ENCODE measurements around the gene GASK1A.
A peak's percentile ranks its signal among the peaks of the same experiment; 100 is the strongest.

Gene GASK1A

GRCh38 chr3:43073116-43073835, 94.2 kb downstream of the GASK1A start:
- no peak for DNase-seq (ENCODE audit: low read depth)
- TF ChIP-seq, protein P1, sequence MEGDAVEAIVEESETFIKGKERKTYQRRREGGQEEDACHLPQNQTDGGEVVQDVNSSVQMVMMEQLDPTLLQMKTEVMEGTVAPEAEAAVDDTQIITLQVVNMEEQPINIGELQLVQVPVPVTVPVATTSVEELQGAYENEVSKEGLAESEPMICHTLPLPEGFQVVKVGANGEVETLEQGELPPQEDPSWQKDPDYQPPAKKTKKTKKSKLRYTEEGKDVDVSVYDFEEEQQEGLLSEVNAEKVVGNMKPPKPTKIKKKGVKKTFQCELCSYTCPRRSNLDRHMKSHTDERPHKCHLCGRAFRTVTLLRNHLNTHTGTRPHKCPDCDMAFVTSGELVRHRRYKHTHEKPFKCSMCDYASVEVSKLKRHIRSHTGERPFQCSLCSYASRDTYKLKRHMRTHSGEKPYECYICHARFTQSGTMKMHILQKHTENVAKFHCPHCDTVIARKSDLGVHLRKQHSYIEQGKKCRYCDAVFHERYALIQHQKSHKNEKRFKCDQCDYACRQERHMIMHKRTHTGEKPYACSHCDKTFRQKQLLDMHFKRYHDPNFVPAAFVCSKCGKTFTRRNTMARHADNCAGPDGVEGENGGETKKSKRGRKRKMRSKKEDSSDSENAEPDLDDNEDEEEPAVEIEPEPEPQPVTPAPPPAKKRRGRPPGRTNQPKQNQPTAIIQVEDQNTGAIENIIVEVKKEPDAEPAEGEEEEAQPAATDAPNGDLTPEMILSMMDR (IDR thresholded peaks at IDR 0.05; ENCODE audit: low read length, missing control alignments), result no peak
- H3K4me3 ChIP-seq (replicated peaks; ENCODE audit: low read depth, low read length), result no peak overlapping the region

DNA sequence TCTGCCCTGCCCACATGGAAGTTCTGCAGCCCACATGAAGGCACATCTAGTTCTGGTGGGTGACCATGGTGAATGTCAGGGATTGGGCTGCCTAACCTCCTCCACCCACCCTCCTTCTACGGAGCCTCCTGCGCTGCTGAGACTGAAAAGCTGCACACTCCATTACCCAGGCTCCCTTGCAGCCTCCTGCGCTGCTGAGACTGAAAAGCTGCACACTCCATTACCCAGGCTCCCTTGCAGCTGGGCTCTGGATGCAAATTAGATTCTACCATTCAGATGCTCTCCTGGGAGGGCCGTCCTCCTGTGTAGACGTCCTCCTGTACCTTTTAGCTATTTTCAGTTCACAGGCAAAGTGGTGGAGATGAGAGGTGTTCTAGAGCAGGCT, 94.7 kb downstream of the GASK1A start:
- TF ChIP-seq, protein P1 (IDR thresholded peaks at IDR 0.05; ENCODE audit: low read length, missing control alignments), result no peak

GRCh38 chr3:43074482-43074881, 95.4 kb downstream of the GASK1A start:
- TF ChIP-seq, protein P1 (IDR thresholded peaks at IDR 0.05; ENCODE audit: low read length, missing control alignments), result no peak
- no peak overlapping the region for H3K4me3 ChIP-seq (replicated peaks; ENCODE audit: low read depth, low read length)
- DNase-seq (ENCODE audit: low read depth), result no peak

More for the DNA sequence above, 94.7 kb downstream of the GASK1A start:
- DNase-seq (ENCODE audit: low read depth), result no peak
- H3K4me3 ChIP-seq (replicated peaks; ENCODE audit: low read depth, low read length), result no peak overlapping the region

- TF ChIP-seq, protein P1 (IDR thresholded peaks at IDR 0.05; ENCODE audit: low read length, missing control alignments), result no peak
- no peak for DNase-seq (ENCODE audit: low read depth)
- H3K4me3 ChIP-seq (replicated peaks; ENCODE audit: low read depth, low read length), result no peak overlapping the region
These were observed 96.0 kb downstream of the GASK1A start for GRCh38 chr3:43074901-43075689.

- H3K4me3 ChIP-seq (replicated peaks; ENCODE audit: low read depth, low read length), result no peak overlapping the region
- no peak for DNase-seq (ENCODE audit: low read depth)
- TF ChIP-seq, protein P1 (IDR thresholded peaks at IDR 0.05; ENCODE audit: low read length, missing control alignments), result no peak
These were observed 97.0 kb downstream of the GASK1A start for GRCh38 chr3:43075904-43076661.

DNA sequence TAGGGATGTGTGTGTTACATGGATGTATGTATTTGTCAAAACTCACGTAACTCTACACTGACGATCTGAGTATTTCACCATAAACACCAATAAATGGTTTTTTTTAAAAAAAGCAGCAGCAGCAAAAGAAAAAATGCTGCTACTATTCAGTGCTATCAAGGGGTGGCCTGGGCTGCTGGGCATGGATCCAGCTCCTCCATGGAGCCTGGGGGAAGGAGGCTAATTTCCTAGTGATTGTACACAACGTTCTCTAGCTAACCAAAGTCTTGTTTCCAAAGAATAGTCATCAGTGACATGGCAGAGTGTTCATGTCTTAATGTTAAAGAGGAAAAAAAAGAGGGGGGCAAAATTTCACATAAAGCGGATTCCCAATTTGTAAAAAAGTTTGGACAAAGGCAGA, 97.7 kb downstream of the GASK1A start:
- DNase-seq (ENCODE audit: low read depth), result peak; percentile 31
- TF ChIP-seq, protein P1 (IDR thresholded peaks at IDR 0.05; ENCODE audit: low read length, missing control alignments), result no peak
- H3K4me3 ChIP-seq (replicated peaks; ENCODE audit: low read depth, low read length), result no peak overlapping the region
